T-helper 17 cell (primary cell): Measurements from ENCODE around the gene CCDC12. TPM values are rescaled to one million over a fixed set of nuclear protein-coding genes. Genes with fewer than 3 reads are reported as not detected.
A peak's percentile ranks its signal among the peaks of the same experiment; 100 is the strongest.

Experiments used
- ATAC-seq: fragments of 150-1000 bp; cut with Tn5 transposase; 2 replicates; pipeline ENCODE4 v1.10.0; 2021; ENCODE audit warnings: mild to moderate bottlenecking, moderate library complexity
- DNase-seq, 3 donors: peaks; one replicate each; pipeline versions ENCODE4 v3.0.0 to v3.0.0-alpha.2; 2020 to 2021
- H3K9me3 ChIP-seq: one replicate; pipeline ENCODE4 v1.7.0; 2013; ENCODE audit warnings: low read length, mild to moderate bottlenecking; ENCODE audit not compliant: control insufficient read depth, poor library complexity, severe bottlenecking
- H3K27ac Mint-ChIP-seq: one replicate; pipeline ENCODE4 v1.8.0; 2022; ENCODE audit warnings: mild to moderate bottlenecking, moderate library complexity, mixed read lengths
- H3K27me3 Mint-ChIP-seq: one replicate; pipeline ENCODE4 v1.8.0; 2022; ENCODE audit warnings: mixed read lengths
- H3K36me3 Mint-ChIP-seq: one replicate; pipeline ENCODE4 v1.8.0; 2022; ENCODE audit warnings: low read depth, mixed read lengths
- H3K4me1 Mint-ChIP-seq: one replicate; pipeline ENCODE4 v1.8.0; 2022; ENCODE audit warnings: mild to moderate bottlenecking, mixed read lengths
- H3K4me3 Mint-ChIP-seq: one replicate; pipeline ENCODE4 v1.8.0; 2022; ENCODE audit warnings: mild to moderate bottlenecking, moderate library complexity, mixed read lengths
- total RNA-seq, 4 donors: library from RNA in 2 of 4; stranded (reverse) in 2 of 4; gene quantifications; one replicate each; pipeline ENCODE4 v1.2.3 and lab custom pipeline; 2022 to 2026

CCDC12 gene
- total RNA-seq, 2 donors from 2014 or later, result 67.6 to 75.8 TPM

DNA sequence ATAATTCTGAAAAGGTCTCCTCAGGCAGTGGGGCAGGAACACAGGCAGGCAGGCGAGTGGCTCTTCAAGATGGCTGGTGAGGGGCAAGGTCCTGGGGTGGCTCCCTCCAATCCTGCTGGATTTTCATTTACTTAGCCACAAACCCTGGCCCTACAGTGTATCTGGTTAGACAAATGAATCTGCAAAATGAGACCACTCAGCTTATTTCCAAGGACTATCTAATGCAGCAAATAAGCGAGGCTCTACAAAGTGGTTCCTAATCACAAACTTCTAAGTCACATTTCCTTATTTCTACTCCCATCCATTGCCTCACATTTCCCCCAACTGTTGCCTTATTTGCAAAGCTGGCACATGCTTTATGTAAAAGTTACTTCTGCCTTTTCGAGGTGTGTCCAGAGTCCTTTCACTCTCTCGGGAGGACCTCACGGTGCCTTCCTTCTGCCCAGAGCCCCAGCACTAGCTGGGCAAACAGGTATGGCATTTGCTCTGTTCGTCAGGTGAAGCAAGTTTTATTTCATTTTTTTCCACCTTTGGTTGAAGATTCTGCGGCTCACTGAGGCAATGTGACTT is 40.5 kb downstream of the CCDC12 start:
- ATAC-seq (no peak), DNase-seq (no peak)
- H3K27ac Mint-ChIP-seq, result no peak overlapping the region
- H3K4me1 Mint-ChIP-seq, result peaks cover 55% of the 10 kb centered on the region
- H3K9me3 ChIP-seq, result no peaks in the 10 kb centered on the region
- peaks cover 10% of the 10 kb centered on the region for H3K36me3 Mint-ChIP-seq
- H3K4me3 Mint-ChIP-seq, result no peak overlapping the region
- no peaks in the 10 kb centered on the region for H3K27me3 Mint-ChIP-seq

DNA sequence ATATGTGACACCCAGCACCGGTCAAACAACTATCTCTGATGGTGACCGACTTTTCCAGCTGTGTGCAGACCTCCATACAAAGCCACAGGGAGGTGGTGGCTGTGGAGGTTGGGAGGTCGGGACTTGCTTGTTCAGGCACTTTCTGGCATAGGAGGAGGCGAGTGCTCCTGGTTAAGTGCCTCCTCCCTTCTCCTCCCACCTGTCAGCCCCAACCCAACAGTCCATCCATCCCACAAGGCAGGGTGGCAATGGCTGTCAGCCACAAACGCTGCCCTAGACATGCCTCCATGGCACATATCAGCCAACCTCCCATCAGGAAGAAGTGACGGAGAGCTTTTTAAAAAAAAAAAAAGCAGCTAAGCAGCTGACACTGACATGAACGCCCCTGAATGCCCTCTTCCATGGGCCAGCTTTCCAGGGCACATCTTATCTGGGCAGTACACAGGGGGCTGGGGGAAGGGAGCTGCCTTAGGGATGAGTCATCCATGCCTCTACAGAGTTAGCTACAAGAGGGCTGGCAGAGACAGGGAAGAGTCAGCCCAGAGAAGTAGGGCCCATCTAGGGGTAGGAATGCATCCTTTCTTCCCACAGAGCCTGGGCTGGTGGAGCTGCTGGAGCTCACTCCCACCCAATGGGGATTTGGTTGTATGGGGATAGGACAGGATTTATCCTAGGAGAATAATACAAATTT is 41.2 kb downstream of the CCDC12 start:
- Mint-ChIP-seq H3K27ac (no peak overlapping the region), H3K36me3 (peaks cover 6% of the 10 kb centered on the region), H3K4me3 (no peak overlapping the region), H3K4me1 (peaks cover 57% of the 10 kb centered on the region), H3K27me3 (no peaks in the 10 kb centered on the region)
- DNase-seq (no peak), ATAC-seq (no peak)
- no peaks in the 10 kb centered on the region for H3K9me3 ChIP-seq

DNA sequence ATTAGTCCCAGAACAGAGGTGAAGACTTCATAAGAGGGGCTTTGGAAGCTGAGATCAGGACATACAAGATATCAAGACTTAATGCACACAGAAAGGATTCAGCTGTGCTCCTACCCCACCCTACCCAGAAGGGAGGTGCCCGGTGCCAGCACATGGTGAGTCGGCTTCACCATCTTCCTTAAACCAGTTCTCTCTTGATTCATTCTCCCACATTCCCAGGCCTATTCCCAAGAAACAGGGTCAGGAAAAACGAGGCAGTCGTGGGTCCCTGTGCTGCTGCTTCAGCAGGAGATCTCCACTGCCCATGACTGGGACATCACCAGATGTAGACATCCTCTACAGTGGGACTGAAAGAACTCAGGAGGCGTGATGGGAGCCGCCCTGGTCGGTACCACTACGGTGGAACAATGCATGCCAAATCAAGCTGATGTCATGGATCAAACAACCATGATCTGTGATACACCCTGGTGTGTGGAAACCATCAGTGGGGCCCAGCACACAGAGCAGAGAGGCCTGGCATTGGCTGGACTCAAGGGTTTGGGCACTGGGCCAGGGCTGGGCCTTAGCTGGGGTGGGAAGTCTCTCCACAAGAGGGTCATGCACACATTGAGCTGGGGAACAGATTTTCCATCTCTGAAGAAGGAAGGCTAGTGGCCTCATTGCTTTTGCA is 41.9 kb downstream of the CCDC12 start:
- no peaks in the 10 kb centered on the region for H3K9me3 ChIP-seq
- no peak for ATAC-seq
- no peak overlapping the region for H3K4me3 Mint-ChIP-seq
- H3K27ac Mint-ChIP-seq, result peak overlapping the region; percentile 24
- peaks cover 5% of the 10 kb centered on the region for H3K36me3 Mint-ChIP-seq
- H3K4me1 Mint-ChIP-seq, result peaks cover 52% of the 10 kb centered on the region
- no peaks in the 10 kb centered on the region for H3K27me3 Mint-ChIP-seq
- DNase-seq, result no peak

DNA sequence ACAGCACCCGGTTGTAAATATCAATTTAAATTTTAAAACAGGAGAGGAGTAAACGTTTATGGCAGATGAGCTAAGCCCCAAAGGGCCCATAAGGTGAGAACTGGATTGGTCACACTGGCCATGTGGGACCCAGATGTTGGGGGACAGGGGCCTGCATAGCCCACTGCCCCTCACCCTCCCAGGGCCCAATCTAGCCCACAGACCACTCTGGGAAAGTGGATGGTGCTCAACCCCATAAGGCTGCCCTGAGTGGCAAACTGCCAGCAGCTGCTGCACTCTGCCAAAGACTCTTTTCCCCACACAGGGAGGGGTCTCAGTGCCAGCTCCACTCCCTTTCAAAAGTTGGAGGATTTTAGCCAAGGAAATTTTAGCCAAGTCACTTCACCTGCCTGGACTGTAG is 42.5 kb downstream of the CCDC12 start:
- peaks cover 50% of the 10 kb centered on the region for H3K4me1 Mint-ChIP-seq
- no peaks in the 10 kb centered on the region for H3K9me3 ChIP-seq
- peak overlapping the region; percentile 24 for H3K27ac Mint-ChIP-seq
- DNase-seq (no peak), ATAC-seq (no peak)
- H3K27me3 Mint-ChIP-seq, result no peaks in the 10 kb centered on the region
- H3K36me3 Mint-ChIP-seq, result peaks cover 5% of the 10 kb centered on the region
- no peak overlapping the region for H3K4me3 Mint-ChIP-seq

DNA sequence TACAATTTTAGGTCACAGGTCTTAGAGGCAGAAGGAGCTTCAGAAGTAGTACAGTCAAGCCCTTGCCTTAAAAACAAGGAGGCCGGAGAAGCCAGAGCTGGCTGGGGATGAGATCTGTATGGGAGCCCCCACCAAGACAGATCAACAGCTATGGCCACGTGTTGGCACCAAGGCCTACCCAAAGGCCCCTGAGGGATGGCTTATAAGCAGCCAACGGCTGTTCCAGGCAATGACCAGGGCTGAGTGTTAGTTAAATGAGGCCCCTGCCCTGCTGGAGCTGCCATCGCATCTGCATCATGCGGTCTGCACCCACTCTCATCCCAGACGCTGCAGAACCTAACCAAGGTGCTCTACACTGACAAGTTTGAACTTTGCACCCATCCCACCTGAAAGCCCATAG is 43.3 kb downstream of the CCDC12 start:
- ATAC-seq (no peak), DNase-seq (no peak)
- H3K9me3 ChIP-seq, result no peaks in the 10 kb centered on the region
- peaks cover 52% of the 10 kb centered on the region for H3K4me1 Mint-ChIP-seq
- H3K36me3 Mint-ChIP-seq, result peaks cover 5% of the 10 kb centered on the region
- H3K27me3 Mint-ChIP-seq, result no peaks in the 10 kb centered on the region
- no peak overlapping the region for H3K4me3 Mint-ChIP-seq
- H3K27ac Mint-ChIP-seq, result no peak overlapping the region

DNA sequence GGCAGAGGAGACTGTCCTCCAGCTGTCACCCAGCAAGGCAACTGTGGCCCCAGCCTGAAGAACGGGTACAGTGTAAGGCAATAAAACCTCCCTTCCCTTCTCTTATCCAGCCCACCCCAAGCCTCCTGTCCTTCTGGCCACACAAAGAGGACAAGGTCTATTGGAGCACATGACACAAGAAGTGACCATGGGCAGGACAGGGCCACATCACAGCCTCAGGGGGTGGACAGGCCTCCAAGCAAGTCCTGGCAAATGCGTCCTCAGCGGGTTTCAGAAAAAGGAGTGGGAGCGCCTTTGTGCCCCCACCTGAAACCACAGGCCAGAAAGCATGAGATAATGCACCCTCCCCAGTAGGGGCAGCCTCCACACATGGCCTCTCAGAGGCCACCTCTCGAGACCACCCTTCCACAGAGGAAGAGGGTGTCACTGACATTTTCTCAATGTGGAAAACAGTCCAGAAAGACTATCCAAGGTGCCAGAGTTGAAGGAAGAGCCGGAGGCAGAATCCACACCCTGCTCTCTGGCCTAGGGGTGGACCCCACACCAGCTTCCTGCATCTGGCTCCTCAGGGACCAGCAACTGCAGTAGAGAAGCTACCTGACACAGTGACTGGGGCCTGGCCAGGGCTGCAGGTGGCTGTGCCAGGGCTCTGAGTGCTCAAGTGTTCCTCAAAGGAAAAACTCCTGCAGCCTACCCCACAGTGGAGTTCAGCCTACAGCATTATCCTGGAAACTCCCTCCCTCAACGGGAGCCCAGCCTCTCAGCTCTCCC is 43.9 kb downstream of the CCDC12 start:
- peaks cover 4% of the 10 kb centered on the region for H3K36me3 Mint-ChIP-seq

DNA sequence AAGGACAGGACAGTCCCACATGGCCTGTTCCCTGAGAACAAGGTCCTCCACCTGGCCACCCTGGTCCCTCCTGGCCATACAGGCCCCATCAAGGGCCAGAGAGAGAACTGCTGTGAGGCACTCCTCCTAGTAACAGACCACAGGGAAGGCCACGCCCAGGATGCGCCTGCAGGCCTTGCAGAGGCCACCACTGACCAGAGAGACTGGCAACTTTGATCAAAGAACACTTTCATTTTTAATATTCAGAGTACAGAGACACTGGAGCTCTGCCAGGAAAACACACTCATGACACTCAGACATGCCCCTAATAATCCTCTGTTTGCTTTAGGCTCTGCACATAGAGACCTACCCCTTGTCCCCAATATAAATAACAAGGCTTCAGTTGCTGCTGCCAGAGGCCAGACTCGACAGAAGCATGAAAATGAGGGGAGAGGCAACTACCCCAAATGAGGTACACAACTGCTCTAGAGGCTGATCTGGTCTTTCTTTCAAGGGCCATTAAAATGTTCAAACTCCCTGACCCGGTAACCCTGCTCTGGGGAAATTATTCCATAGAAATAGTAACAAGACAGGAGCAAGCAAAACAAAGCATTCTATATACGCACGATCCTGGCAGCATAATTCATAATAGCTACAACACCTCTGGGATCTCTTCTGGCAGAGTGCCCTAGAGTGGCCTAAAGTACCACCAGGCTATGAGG is 44.8 kb downstream of the CCDC12 start:
- peak overlapping the region; percentile 47 for H3K4me3 Mint-ChIP-seq
- no peaks in the 10 kb centered on the region for H3K9me3 ChIP-seq
- DNase-seq (no peak), ATAC-seq (no peak)
- H3K27ac Mint-ChIP-seq, result peak overlapping the region; percentile 94
- peaks cover 58% of the 10 kb centered on the region for H3K4me1 Mint-ChIP-seq
- H3K36me3 Mint-ChIP-seq, result peaks cover 2% of the 10 kb centered on the region
- H3K27me3 Mint-ChIP-seq, result no peaks in the 10 kb centered on the region

More for the DNA sequence above, 43.9 kb downstream of the CCDC12 start:
- no peak for ATAC-seq
- no peak for DNase-seq
- H3K27me3 Mint-ChIP-seq, result no peaks in the 10 kb centered on the region
- peak overlapping the region; percentile 47 for H3K4me3 Mint-ChIP-seq
- no peaks in the 10 kb centered on the region for H3K9me3 ChIP-seq
- H3K27ac Mint-ChIP-seq, result peak overlapping the region; percentile 94
- peaks cover 50% of the 10 kb centered on the region for H3K4me1 Mint-ChIP-seq

DNA sequence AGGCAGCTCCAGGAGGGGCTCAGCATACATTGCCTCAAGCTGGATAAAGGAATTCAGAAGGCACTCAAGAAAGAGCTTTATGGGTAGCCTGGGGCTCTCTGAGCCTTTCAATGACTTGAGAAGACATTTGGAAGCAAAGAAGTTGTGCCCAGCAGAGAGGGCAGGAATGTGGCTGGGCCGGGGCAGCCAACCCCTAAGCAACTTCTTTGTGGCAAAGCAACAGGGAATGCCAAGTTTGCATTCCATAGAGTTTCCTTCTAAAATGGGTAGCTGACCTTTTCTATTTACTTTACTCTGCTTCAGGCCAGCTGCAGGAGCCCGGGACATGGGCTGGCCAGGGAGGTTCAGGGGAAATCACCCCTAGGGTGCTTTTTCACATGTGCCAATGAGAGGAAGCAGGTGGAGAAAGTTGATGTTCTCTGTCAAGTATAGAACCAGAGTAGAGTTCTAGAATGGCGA is 45.6 kb downstream of the CCDC12 start:
- H3K27ac Mint-ChIP-seq, result peak overlapping the region; percentile 94
- peak overlapping the region; percentile 57 for H3K4me3 Mint-ChIP-seq
- peaks cover 2% of the 10 kb centered on the region for H3K36me3 Mint-ChIP-seq
- no peaks in the 10 kb centered on the region for H3K27me3 Mint-ChIP-seq
- peak; percentile 29 for ATAC-seq
- no peaks in the 10 kb centered on the region for H3K9me3 ChIP-seq
- no peak for DNase-seq
- peaks cover 56% of the 10 kb centered on the region for H3K4me1 Mint-ChIP-seq

DNA sequence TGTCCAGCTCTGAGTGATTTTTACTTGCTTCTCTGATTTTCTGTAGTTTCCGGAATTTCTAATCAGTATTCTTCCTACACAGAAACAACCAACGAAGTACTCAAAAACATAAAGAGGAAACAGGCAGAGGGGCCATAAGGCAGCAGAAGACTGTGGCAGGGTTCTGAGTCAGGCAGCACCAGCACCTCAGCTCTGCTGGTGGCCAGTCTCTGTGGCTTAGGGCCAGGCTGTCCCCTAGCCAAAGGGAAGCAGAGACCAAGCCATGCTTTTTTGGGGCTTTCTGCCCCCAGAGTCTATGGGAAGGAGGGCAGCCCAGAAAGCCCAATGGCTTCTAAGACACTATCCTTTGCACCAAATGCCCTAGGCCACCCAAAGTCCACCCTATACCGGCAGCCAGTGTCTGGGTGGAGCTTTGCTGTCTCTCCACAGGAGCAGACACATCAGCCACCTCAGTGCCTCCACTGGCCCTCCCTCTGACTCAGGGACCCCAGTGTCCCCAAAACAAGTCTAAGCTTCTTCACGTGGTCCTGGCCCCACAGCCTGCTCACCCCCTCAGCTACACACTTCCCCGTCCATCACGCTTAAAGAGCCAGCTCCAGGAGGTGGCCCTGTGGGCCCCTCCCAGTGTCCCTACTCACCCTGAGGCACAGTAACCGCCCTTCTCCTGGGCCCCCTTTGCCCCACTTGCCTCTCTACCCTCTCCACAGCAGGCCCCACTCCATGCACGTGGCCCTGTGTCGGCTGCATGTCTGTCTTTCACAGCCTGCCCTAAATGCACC is 46.2 kb downstream of the CCDC12 start:
- no peak for ATAC-seq
- peaks cover 53% of the 10 kb centered on the region for H3K4me1 Mint-ChIP-seq
- no peaks in the 10 kb centered on the region for H3K27me3 Mint-ChIP-seq
- peak overlapping the region; percentile 94 for H3K27ac Mint-ChIP-seq
- H3K4me3 Mint-ChIP-seq, result peak overlapping the region; percentile 57
- H3K9me3 ChIP-seq, result no peaks in the 10 kb centered on the region
- no peak for DNase-seq
- peaks cover 2% of the 10 kb centered on the region for H3K36me3 Mint-ChIP-seq

DNA sequence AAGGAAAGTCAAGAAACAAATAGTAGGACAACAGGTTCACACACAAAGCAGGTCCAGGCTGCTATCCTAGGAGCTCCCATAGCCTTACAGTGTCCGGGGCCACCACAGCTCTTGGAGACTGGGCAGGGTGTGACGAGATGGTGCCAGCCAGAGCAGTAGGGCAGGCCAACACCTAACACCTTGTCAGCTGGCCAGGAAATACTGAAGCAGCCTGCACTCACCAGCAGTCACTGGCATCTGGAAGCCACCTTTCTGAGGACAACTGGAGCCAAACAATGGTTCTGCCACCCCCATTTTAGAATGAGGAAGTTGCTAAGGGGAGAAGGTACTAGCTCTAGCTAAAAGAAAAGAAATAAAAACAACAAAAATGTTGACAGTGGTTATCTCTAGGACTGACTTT is 47.2 kb downstream of the CCDC12 start:
- no peaks in the 10 kb centered on the region for H3K27me3 Mint-ChIP-seq
- no peak for ATAC-seq

DNA sequence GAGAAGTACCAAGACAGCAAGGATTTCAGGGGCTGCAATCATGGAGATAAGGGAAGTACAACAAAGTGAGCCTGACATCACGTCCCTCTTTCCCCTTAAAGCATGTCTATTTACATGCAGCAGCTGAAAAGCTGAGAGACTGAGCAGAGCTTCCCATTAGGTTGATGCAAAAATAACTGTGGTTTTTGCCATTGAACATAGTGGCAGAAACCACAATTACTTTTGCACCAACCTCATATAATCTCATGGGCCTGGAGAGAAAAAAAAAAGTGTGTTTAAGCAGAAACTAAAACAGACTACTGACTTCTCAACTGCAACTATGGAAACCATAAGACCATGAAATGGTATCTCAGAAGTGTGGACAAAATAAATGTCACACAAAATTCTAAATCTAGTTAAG is 48.3 kb downstream of the CCDC12 start:
- Mint-ChIP-seq H3K36me3 (peaks cover 4% of the 10 kb centered on the region), H3K4me3 (peak overlapping the region; percentile 6), H3K27me3 (no peaks in the 10 kb centered on the region), H3K4me1 (peaks cover 48% of the 10 kb centered on the region), H3K27ac (peak overlapping the region; percentile 90)
- H3K9me3 ChIP-seq, result no peaks in the 10 kb centered on the region
- ATAC-seq (peak; percentile 15), DNase-seq (no peak)

More for the DNA sequence above, 47.2 kb downstream of the CCDC12 start:
- DNase-seq, result no peak
- Mint-ChIP-seq H3K4me3 (no peak overlapping the region), H3K27ac (no peak overlapping the region), H3K36me3 (peaks cover 2% of the 10 kb centered on the region), H3K4me1 (peaks cover 49% of the 10 kb centered on the region)
- no peaks in the 10 kb centered on the region for H3K9me3 ChIP-seq

DNA sequence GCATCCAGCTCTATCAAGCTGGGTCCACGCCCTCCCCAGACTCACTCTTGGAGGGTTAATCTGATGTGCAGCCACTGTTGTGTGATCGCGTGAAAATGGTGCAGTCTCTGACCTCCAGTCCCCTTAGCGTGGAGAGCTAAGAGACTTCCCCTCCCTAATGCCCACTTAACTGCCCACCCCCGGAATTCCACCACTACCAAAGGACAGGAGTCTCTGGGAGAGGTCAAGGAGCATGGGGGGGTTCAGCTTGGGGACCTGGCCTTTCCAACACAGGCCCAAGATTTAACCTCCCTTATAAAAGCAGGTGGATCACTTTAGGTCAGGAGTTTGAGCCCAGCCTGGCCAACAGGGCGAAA is 48.8 kb downstream of the CCDC12 start:
- DNase-seq, result no peak
- Mint-ChIP-seq H3K36me3 (peaks cover 6% of the 10 kb centered on the region), H3K4me3 (peak overlapping the region; percentile 76), H3K4me1 (peaks cover 51% of the 10 kb centered on the region), H3K27me3 (no peaks in the 10 kb centered on the region), H3K27ac (peak overlapping the region; percentile 90)
- ATAC-seq, result no peak
- H3K9me3 ChIP-seq, result no peaks in the 10 kb centered on the region
